COLO668 (cell line): Measurements from ENCODE around the gene SLC39A10.
"Not testable (repeated sequence)": the region's sequence is repeated elsewhere in the genome, so short reads cannot be mapped to it uniquely, and the experiment has no call there.

ENCODE experiments used
- DNase-seq: peaks from one replicate; lab custom pipeline; 2025; ENCODE audit not compliant: unreplicated experiment; lab: John Stamatoyannopoulos, UW

SLC39A10 gene

DNA sequence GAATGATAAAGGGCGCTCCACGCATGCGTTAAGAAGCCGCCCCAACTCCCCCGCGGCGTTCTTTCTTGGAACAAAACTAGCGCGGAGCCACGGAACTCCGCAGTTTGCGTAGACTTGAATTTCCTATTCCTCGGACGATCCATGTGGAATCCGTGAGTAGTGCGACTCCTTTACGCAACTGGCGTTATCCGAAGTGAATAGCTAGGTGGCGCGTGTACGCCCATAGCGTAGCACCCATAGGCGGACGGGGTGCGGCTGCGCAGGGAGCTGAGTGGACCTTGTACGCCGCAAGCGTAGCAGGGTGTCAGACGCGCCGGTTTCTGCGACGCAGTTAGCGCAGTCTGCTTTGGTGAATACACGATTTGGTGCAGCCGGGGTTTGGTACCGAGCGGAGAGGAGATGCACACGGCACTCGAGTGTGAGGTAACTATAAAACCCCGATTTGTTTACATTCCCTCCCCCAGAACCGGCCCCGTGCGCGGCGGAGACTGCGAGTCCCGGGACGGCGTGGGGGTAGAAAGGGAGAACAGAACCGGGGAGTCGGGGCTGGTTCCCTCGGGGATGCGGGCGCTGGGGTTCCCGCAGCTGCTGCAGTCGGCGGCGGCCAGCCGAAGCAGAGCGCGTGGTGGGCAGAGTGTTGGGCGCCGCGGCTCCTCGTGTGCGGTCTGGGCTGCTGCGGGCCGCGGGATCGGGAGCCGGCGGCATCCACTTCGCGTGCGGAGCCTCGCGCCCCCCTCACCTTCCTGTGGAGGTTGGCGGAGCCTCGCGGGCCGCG is at the start of gene SLC39A10:
SLC39A10 (plus strand) TSS at position 368 of the 775 bp plus-strand sequence. CDS start 22,817 bp downstream, outside the sequence.
- peak; percentile 94 for DNase-seq

DNA sequence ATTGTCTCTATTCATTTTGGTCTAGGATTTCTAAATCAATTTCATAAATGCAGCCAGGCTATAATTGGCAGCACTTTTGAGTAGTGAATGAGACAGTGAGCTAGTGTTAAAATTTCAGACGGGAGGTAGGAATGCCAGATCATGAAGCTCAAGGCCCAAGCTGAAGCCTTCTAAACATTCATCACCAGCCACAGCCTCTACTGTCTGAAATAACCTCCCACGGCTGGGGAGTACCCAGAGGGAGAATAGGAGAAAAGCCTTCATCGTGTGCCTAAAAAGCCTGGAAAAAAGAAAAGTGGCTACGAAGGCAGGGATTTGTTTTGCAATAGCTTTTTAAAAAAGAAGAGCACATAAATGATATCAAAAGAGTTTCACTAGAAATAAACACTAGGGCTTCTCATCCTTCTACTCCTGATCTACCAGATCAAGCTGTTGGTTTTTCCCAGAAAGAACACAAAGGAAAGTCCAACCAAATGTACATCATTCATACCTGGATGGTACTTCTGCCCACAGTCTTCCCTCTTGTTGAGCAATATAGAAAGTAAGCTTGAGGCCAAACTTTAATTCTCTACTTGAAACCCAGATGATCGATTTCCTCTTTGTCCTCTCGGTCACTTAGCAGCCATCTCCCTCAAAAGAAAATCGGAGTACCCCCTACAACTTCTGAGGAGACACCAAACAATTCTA is 48.1 kb upstream of the SLC39A10 start:
- DNase-seq, result no peak

DNA sequence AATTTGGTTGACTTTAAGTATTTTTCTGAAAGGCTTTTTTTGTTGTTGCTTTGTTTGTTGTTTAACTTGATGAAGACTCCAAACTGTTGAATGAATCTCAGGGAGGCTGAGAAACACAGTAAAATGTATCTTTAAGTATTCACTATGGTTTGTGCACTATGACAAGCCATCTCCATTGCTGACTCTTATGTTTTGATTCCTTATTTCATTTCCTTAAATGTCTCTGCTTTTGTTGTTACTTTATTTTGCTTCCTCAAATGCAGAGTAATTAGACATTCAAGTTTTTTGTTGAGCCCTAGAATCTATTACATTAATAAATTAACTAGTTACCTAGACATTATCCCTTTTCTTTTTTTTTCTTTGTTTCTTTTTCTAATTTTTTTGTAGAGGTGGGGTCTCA is 46.3 kb upstream of the SLC39A10 start:
- DNase-seq, result no peak

DNA sequence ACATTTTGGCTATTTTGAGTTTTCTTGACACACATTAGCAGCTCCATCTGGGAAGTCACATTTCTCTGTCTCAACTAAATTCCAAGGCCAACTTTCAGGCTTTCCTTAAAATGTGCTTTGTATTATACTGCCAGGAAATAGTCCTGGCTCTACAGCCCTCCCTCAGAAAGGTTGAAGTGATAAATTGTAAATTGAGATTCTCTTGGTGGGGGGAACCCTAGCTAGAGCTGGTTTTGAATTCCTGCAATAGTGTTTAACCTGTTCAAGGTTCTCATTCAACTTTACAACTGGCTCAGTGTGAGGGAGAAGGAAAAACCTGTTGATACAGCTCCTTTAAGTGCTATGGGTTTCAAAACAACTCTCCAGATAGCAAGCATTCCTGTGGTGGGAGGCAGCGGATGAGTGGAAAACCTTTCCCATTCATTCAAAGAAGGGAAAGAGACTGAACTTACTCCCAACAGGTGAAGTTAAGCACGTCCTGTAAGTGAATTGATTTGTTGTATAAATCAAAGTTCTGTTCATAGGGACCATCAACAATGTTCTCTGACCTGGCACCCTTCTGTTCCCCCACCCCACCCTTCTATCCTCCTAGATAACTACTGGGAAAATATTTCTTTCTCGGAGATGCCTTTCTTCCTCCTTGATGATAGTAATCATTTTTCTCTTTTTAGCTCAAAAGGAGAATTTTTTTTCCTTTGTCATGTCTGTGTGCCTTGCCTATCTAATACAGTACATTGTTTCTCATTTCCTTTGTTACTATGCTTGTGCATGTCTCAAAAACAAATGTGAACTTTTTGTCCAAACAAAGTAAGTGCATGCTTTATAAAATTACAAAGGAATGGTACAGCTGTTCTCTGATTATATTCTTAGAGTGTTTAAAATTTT is 44.2 kb upstream of the SLC39A10 start:
- no peak for DNase-seq

DNA sequence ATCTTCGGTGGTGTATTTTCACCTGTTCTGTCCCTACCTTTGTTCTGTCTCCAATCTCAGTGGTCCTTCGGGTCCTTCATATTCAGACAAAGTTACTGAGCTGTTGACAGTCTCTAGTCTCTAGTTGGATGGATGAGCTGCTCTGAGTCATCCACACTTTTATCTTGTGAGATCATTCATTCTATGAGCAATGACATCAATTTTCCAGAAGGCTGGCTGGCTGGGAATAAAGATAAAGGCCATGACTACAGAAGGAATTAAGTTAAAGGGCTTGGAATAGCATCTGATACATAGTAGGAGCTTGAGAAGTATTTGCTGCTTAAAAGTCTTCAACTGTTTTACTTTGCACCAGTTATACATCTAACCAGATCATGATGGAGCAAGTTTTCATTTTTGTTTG is 43.1 kb upstream of the SLC39A10 start:
- DNase-seq, result no peak

GRCh38 chr2:195619590-195619989 is 37.4 kb upstream of the SLC39A10 start:
- no peak for DNase-seq

GRCh38 chr2:195620501-195620900 is 36.5 kb upstream of the SLC39A10 start:
- DNase-seq, result no peak

DNA sequence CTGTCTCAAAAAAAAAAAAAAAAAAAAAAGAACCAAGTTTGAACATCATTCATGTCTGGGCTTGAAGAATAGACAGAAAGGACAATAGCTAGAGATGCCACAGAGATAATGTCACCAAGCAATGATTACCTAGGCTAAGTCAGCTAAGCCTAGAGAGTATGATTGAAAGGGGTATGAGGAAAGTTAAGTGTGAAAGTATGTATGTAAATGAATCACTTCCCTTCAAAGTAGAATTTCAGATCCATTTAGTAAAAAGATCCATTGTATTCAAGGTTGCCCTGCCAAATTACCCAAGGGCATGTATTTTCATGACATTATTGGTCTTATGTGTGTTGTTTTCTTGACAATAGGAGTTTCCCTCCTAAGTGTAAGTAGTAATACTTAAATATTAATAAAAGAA is 34.1 kb upstream of the SLC39A10 start:
- DNase-seq, result no peak

- no peak for DNase-seq
Observed at GRCh38 chr2:195626507-195626906, 30.5 kb upstream of the SLC39A10 start.

GRCh38 chr2:195628666-195629065 is 28.4 kb upstream of the SLC39A10 start:
- no peak for DNase-seq

DNA sequence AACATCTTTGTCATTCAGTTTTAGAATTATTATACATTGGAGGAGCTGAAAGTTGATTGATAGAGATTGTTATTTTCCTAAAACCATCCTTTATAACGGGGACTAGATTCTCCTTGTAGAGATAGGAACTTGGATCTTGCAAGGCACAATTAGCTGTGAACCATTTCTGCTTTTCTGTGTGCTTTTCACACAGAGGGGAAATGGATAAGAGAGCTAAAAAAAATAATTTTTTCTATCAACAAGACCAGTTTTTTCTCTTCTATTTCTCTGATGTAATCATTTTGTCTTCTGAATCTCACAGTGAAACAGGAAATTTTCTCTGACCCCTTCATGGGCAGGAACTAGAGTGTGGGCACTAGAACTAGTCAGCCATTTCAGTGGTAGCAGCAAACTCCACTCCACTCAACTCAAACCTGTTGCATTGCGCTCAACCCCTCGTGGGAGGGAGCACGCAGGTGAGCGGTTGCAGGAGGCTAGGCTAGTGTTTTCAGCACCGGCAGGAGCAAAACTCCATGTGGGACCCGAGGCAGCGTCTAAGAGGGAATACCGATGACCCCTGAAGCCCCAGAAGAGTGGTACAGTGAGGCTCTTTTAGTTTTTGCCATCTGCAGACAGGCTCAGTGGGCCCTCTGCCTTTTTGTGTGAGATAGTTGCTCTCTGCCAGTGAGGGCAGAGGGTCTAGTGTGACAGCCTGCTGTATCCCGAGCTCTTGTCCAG is 24.0 kb upstream of the SLC39A10 start:
- no peak for DNase-seq

- DNase-seq, result no peak
Observed at GRCh38 chr2:195633573-195633870, 23.5 kb upstream of the SLC39A10 start.

DNA sequence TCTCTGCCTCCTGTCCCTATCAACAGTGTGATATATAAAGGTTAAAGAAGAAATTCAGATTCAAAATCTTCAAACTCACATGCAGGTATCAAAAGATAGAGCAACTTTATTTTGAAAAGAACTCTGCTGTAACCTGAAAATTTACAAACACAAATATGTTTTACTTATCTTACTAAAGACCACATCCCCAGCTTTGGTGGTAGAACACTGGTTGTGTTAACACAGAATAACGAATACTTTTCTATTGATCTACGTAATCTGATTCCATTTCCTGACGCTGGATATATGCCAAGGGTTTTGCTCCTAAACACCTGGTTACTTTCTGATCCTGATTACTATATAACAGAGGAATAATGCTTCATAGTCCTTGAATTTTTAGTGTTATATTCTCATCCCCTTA is 23.1 kb upstream of the SLC39A10 start:
- peak; percentile 3 for DNase-seq

- no peak for DNase-seq
Observed at GRCh38 chr2:195636890-195637289, 20.1 kb upstream of the SLC39A10 start.

GRCh38 chr2:195638750-195639149 is 18.3 kb upstream of the SLC39A10 start:
- no peak for DNase-seq

- DNase-seq, result no peak
Observed at GRCh38 chr2:195639238-195639858, 17.7 kb upstream of the SLC39A10 start.

DNA sequence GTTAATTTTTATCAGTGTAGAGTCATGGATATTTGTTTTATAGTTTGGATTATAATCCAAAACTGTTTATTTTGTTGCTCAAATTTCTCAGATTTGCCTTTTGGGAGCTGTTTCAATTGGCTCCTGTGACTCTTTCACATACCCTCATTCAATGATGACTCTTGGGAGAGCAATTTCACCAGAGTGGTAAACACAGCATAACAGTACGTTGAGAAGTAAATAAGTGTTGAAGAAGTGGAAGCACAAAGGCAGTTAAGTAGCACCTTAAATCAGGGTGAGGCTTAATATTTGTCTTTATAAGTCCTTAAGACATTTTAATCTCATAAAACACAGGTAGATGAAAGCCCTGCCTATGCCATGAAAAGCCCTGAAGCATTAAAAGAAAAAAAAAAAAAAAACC is 17.1 kb upstream of the SLC39A10 start:
- DNase-seq, result no peak

DNA sequence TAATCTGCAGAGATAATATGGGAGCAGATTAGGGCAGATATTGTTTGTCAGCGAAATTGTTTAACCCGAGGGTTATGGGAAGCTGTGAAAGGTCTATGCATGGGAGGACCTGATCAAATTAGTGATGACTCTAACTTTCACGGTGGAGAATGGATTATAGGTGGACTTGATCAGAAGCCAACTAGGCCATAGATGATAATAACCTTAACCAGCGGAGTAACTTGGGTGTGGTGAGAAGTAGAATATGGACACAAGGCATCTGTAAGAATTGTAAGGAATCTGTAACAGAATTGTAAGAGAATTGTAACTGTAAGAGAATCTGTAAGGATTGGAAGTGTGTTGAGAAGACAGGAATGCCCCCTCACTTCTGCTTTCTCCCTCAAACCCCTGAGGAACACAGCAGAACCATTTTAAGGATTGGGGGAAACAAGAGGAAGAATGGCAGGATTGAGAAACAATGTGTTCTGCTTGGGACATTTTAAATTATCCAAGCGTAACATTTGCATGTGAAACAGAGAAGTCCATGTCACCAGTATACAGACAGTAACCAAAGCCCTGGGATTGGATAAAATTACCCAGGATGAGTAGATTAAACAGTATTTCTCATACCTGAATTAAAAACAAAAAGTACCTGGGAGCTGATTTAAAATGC is 14.9 kb upstream of the SLC39A10 start:
- no peak for DNase-seq

GRCh38 chr2:195642679-195643068 is 14.4 kb upstream of the SLC39A10 start:
- no peak for DNase-seq

GRCh38 chr2:195644708-195645107 is 12.3 kb upstream of the SLC39A10 start:
- not testable (repeated sequence) for DNase-seq
